ENCODE measurements around the gene EFHC2. TPM values are rescaled to one million over a fixed set of nuclear protein-coding genes. Genes with fewer than 3 reads are reported as not detected.

The EFHC2 gene
- polyA plus RNA-seq, 3 donors, result 6.5 to 10.4 (median 9.5) TPM

Other genes starting within 250 kb of the EFHC2 start
- gene FUNDC1, start 199.2 kb upstream of the EFHC2 start, polyA plus RNA-seq (ENCODE audit: insufficient read length in 3 of 3), result 10 to 100 TPM; 28.9 to 31.6 (median 30.3) TPM

Measured in renal cortex interstitium (tissue), 3 donors.